GM12891 (cell line): ENCODE results near the gene CLEC18B.
"Not testable (repeated sequence)": the region's sequence is repeated elsewhere in the genome, so short reads cannot be mapped to it uniquely, and the experiment has no call there.

ENCODE experiments used
- POLR2A ChIP-seq: IDR thresholded peaks from 2 replicates; pipeline ENCODE4 v1.6.1; 2011; ENCODE audit warnings: low read depth, low read length, control low read depth
- POLR2AphosphoS5 ChIP-seq: IDR thresholded peaks from 2 replicates; pipeline ENCODE4 v1.6.1; 2011; ENCODE audit warnings: low read depth, low read length, control low read depth
- POU2F2 ChIP-seq: IDR thresholded peaks from 2 replicates; pipeline ENCODE4 v1.6.1; 2011; ENCODE audit warnings: low read depth, mild to moderate bottlenecking, control low read depth, low read length, moderate library complexity
- TAF1 ChIP-seq: IDR thresholded peaks from 2 replicates; pipeline ENCODE4 v1.6.1; 2011; ENCODE audit warnings: low read depth, low read length, control low read depth

DNA sequence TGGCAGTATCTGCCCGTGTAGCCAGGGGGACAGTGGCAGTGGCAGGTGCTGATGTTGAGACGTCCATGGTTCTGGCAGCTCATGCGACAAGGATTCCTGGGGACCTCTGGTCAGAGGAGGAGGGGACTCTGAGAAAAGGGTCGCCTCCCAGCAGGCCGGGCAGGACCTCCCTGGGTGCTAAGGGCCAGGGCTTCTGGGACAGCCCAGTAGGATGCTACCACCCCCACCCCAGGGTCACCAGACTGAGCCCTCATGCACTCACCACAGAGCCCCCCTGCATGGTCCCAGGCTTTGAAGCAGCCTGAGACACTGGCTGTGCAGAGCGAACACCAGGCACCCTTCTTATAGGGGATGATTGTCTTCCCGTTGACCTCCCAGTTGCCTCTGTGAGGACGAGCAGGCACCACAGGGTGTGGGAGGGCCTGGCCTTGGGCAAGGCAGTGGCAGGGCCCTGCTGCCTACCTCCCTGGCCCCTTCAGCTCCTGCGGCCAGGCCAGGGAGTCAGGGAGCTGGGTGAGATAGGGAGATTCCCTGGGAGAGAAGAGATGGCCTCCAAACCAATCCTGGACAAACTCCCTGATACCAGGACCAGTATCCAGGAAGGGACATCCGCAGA lies 8.4 kb downstream of the CLEC18B start:
- not testable (repeated sequence) for TF ChIP-seq POLR2A, POLR2AphosphoS5, TAF1, POU2F2
